DMS 273 (cell line): ENCODE measurements around the gene AKAP6.
A peak's percentile ranks its signal among the peaks of the same experiment; 100 is the strongest.

Source experiments
- DNase-seq: peaks from one replicate; lab custom pipeline; 2025; ENCODE audit not compliant: unreplicated experiment; lab: John Stamatoyannopoulos, UW

AKAP6 gene

GRCh38 chr14:32524609-32525375 is 195.7 kb downstream of the AKAP6 start:
- DNase-seq: no peak

GRCh38 chr14:32525591-32525990 is 196.5 kb downstream of the AKAP6 start:
- DNase-seq: no peak

GRCh38 chr14:32530800-32531199 is 201.7 kb downstream of the AKAP6 start:
- no peak for DNase-seq

GRCh38 chr14:32531942-32532515 is 202.9 kb downstream of the AKAP6 start:
- DNase-seq: peak; percentile 61

GRCh38 chr14:32534145-32534544 is 205.0 kb downstream of the AKAP6 start:
- DNase-seq: no peak

GRCh38 chr14:32536175-32536574 is 207.1 kb downstream of the AKAP6 start:
- no peak for DNase-seq

GRCh38 chr14:32537166-32537565 is 208.1 kb downstream of the AKAP6 start:
- DNase-seq: no peak

GRCh38 chr14:32542507-32542906 is 213.4 kb downstream of the AKAP6 start:
- DNase-seq: no peak

GRCh38 chr14:32545095-32545494 is 216.0 kb downstream of the AKAP6 start:
- DNase-seq: no peak

- no peak for DNase-seq
Measured at GRCh38 chr14:32545506-32546210, 216.6 kb downstream of the AKAP6 start.

GRCh38 chr14:32546246-32546645 is 217.1 kb downstream of the AKAP6 start:
- no peak for DNase-seq

- no peak for DNase-seq
Measured at GRCh38 chr14:32552766-32553165, 223.7 kb downstream of the AKAP6 start.

GRCh38 chr14:32559048-32559447 is 229.9 kb downstream of the AKAP6 start:
- no peak for DNase-seq

- no peak for DNase-seq
Measured at GRCh38 chr14:32559590-32559989, 230.5 kb downstream of the AKAP6 start.

GRCh38 chr14:32560209-32560857 is 231.2 kb downstream of the AKAP6 start:
- DNase-seq: peak; percentile 78

GRCh38 chr14:32561520-32561919 is 232.4 kb downstream of the AKAP6 start:
- DNase-seq: no peak

GRCh38 chr14:32564596-32564995 is 235.5 kb downstream of the AKAP6 start:
- DNase-seq: no peak

- DNase-seq: no peak
Measured at GRCh38 chr14:32565256-32565655, 236.2 kb downstream of the AKAP6 start.

GRCh38 chr14:32567543-32568384 is 238.7 kb downstream of the AKAP6 start:
- DNase-seq: no peak

GRCh38 chr14:32571551-32571950 is 242.5 kb downstream of the AKAP6 start:
- DNase-seq: no peak
